Peyer's patch (tissue), 4 donors: ENCODE data around the gene CDK19. TPM values are rescaled to one million over a fixed set of nuclear protein-coding genes. Genes with fewer than 3 reads are reported as not detected.
"Not testable (repeated sequence)": the region's sequence is repeated elsewhere in the genome, so short reads cannot be mapped to it uniquely, and the experiment has no call there.

ENCODE experiments used
- DNase-seq, 3 donors: peaks; one replicate each; pipeline ENCODE4 v3.0.0-alpha.2; 2017 to 2019
- H3K27ac ChIP-seq, 4 donors: fragments of 200-600 bp; sonication (generic); one replicate each; pipeline ENCODE4 v1.5.1; 2016 to 2019
- H3K27me3 ChIP-seq, 2 donors: fragments of 200-600 bp; sonication (generic); one replicate each; pipeline ENCODE4 v1.5.1; 2019
- H3K36me3 ChIP-seq, 3 donors: fragments of 200-600 bp; sonication (generic); one replicate each; pipeline ENCODE4 v1.5.1; 2016 to 2019
- H3K4me1 ChIP-seq, 4 donors: fragments of 200-600 bp; sonication (generic); one replicate each; pipeline ENCODE4 v1.5.1; 2016 to 2019
- H3K4me3 ChIP-seq, 4 donors: fragments of 200-600 bp; sonication (generic); 1 replicate in 3 of 4; 2 replicates in 1 of 4; pipeline ENCODE4 v1.5.1; 2016 to 2019; ENCODE audit warnings: mild to moderate bottlenecking in 1 of 4
- H3K9me3 ChIP-seq, 4 donors: fragments of 200-600 bp; sonication (generic); one replicate each; pipeline ENCODE4 v1.5.1; 2016 to 2019; ENCODE audit warnings: mild to moderate bottlenecking in 1 of 4
- CTCF ChIP-seq, 6 experiments: fragments of 450-650 bp in 4 of 6; fragments of 200-600 bp in 2 of 6; sonication (generic) in 1 of 6; IDR thresholded peaks; one replicate each; pipeline ENCODE4 v1.5.1; 2017 to 2019; ENCODE audit warnings: antibody characterized with exemption in 6 of 6, mild to moderate bottlenecking in 3 of 6, moderate library complexity in 1 of 6
- POLR2A ChIP-seq, 2 donors: fragments of 450-650 bp; IDR thresholded peaks; one replicate each; pipeline ENCODE4 v1.5.1; 2017; ENCODE audit warnings: antibody characterized with exemption in 2 of 2, mild to moderate bottlenecking in 2 of 2, moderate library complexity in 2 of 2
- total RNA-seq, 4 donors: library from RNA; depleted of rRNA; stranded (reverse); fragments of >200 nt; gene quantifications; one replicate each; pipeline ENCODE4 v1.1.0, GENCODE V29; 2016

Gene CDK19
- total RNA-seq, 4 donors from 2014 or later: 10.5 to 14.6 (median 12.9) TPM

- H3K27ac ChIP-seq: no peak overlapping the region
- no peaks in the 10 kb centered on the region for H3K27me3 ChIP-seq
- no peaks in the 10 kb centered on the region for H3K36me3 ChIP-seq
- TF ChIP-seq CTCF (IDR thresholded peaks at IDR 0.05) (no peak), POLR2A (IDR thresholded peaks at IDR 0.05) (no peak)
- H3K4me1 ChIP-seq: no peaks in the 10 kb centered on the region
- H3K4me3 ChIP-seq: no peak overlapping the region
- no peak for DNase-seq
- no peaks in the 10 kb centered on the region for H3K9me3 ChIP-seq
Observed at GRCh38 chr6:110728501-110728900, 86.8 kb downstream of the CDK19 start.

GRCh38 chr6:110723017-110723416, 92.3 kb downstream of the CDK19 start:
- H3K4me3 ChIP-seq: no peak overlapping the region
- no peaks in the 10 kb centered on the region for H3K4me1 ChIP-seq
- no peak for DNase-seq
- H3K9me3 ChIP-seq: no peaks in the 10 kb centered on the region
- no peak overlapping the region for H3K27ac ChIP-seq
- H3K27me3 ChIP-seq: no peaks in the 10 kb centered on the region
- no peaks in the 10 kb centered on the region for H3K36me3 ChIP-seq
- TF ChIP-seq CTCF (IDR thresholded peaks at IDR 0.05): no peak
- TF ChIP-seq POLR2A (IDR thresholded peaks at IDR 0.05): no peak

GRCh38 chr6:110720066-110720465, 95.2 kb downstream of the CDK19 start:
- Histone ChIP-seq H3K27ac (no peak overlapping the region), H3K36me3 (no peaks in the 10 kb centered on the region), H3K4me1 (no peaks in the 10 kb centered on the region), H3K9me3 (no peaks in the 10 kb centered on the region), H3K4me3 (no peak overlapping the region), H3K27me3 (no peaks in the 10 kb centered on the region)
- TF ChIP-seq CTCF (IDR thresholded peaks at IDR 0.05) (no peak), POLR2A (IDR thresholded peaks at IDR 0.05) (no peak)
- no peak for DNase-seq

- H3K27me3 ChIP-seq, H3K9me3 ChIP-seq, H3K4me3 ChIP-seq, H3K27ac ChIP-seq, H3K36me3 ChIP-seq, H3K4me1 ChIP-seq, DNase-seq: not testable (repeated sequence)
Observed at GRCh38 chr6:110719601-110720000, 95.7 kb downstream of the CDK19 start.

- H3K4me1 ChIP-seq: no peaks in the 10 kb centered on the region
- no peaks in the 10 kb centered on the region for H3K27me3 ChIP-seq
- DNase-seq: no peak
- H3K4me3 ChIP-seq: no peak overlapping the region
- no peak for TF ChIP-seq POLR2A (IDR thresholded peaks at IDR 0.05)
- TF ChIP-seq CTCF (IDR thresholded peaks at IDR 0.05): no peak
- H3K36me3 ChIP-seq: no peaks in the 10 kb centered on the region
- no peak overlapping the region for H3K27ac ChIP-seq
- no peaks in the 10 kb centered on the region for H3K9me3 ChIP-seq
Observed at GRCh38 chr6:110714143-110714542, 101.1 kb downstream of the CDK19 start.

GRCh38 chr6:110712238-110712637, 103.0 kb downstream of the CDK19 start:
- Histone ChIP-seq H3K4me3 (no peak overlapping the region), H3K27me3 (no peaks in the 10 kb centered on the region), H3K4me1 (no peaks in the 10 kb centered on the region), H3K36me3 (no peaks in the 10 kb centered on the region), H3K9me3 (no peaks in the 10 kb centered on the region), H3K27ac (no peak overlapping the region)
- TF ChIP-seq CTCF (IDR thresholded peaks at IDR 0.05): no peak
- TF ChIP-seq POLR2A (IDR thresholded peaks at IDR 0.05): no peak
- DNase-seq: no peak
